VCaP (cell line): Measurements from ENCODE around the gene MCRIP1.
A peak's percentile ranks its signal among the peaks of the same experiment; 100 is the strongest.

Experiments used
- H3K27ac ChIP-seq: fragments of 450-650 bp; 2 replicates; pipeline ENCODE4 v1.5.1; 2017
- TF ChIP-seq, protein P1 (sequence below): fragments of 450-650 bp; conservative IDR thresholded peaks from 2 replicates; pipeline ENCODE4 v1.5.1; 2017; ENCODE audit warnings: mild to moderate bottlenecking, moderate library complexity

Gene MCRIP1

DNA sequence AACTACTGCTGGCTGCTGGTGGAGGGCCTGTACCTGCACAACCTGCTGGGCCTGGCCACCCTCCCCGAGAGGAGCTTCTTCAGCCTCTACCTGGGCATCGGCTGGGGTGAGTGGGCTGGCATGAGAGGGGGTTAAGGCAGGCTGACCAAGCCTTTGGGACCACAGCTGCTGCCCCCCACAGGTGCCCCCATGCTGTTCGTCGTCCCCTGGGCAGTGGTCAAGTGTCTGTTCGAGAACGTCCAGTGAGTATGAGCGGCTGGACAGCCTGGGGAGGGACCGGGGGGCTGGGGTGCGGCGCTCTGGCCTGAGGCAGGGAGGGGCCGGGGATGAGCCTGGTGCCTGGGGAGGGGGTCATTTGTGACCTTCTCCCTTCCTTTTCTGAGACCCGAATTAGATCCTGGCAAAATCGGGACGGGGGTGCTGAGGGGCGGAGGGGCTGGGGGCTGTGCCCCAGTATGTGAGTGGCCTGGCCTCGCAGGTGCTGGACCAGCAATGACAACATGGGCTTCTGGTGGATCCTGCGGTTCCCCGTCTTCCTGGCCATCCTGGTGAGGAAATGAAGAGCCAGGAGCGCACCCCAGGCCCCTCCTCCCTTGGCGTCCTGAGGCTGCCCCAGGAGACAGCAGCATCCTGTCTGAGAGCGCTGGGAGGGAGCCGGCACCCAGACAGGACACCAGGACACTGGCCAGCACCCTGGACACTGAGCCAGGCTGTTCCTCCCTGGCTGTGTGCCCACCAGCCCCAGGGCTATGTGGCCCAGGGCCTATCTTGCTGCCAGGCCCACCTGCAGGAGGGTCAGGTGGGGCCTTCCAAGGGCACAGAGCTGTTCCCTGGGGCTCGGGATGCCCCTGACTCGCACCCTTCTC, 21.2 kb downstream of the MCRIP1 start:
- H3K27ac ChIP-seq, result peak overlapping the region; percentile 26; the same call in 1 of the 2 replicates
- TF ChIP-seq, protein P1, sequence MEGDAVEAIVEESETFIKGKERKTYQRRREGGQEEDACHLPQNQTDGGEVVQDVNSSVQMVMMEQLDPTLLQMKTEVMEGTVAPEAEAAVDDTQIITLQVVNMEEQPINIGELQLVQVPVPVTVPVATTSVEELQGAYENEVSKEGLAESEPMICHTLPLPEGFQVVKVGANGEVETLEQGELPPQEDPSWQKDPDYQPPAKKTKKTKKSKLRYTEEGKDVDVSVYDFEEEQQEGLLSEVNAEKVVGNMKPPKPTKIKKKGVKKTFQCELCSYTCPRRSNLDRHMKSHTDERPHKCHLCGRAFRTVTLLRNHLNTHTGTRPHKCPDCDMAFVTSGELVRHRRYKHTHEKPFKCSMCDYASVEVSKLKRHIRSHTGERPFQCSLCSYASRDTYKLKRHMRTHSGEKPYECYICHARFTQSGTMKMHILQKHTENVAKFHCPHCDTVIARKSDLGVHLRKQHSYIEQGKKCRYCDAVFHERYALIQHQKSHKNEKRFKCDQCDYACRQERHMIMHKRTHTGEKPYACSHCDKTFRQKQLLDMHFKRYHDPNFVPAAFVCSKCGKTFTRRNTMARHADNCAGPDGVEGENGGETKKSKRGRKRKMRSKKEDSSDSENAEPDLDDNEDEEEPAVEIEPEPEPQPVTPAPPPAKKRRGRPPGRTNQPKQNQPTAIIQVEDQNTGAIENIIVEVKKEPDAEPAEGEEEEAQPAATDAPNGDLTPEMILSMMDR, result no peak

GRCh38 chr17:81810892-81811704, 22.0 kb downstream of the MCRIP1 start:
- H3K27ac ChIP-seq, result no peak overlapping the region
- TF ChIP-seq, protein P1, result no peak

DNA sequence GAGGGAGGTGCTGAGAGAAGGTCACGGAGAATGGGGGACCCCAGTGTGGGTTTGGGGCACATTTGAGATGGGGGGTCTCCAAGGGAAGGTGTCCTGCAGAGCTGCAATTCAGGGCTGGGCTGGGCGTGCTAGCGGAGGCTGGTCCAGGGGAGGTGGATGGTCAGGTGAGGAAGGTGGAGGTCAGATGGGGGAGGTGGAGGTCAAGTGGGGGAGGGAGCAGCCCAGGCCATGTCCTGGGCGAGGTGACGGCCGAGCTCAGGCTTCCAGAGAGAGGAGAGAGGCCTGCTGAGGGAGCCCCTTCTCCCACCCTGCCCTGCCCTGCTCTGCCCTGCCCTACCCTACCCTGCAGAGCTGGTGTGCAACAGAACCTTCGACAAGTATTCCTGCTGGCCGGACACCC, 22.6 kb downstream of the MCRIP1 start:
- TF ChIP-seq, protein P1, result no peak
- no peak overlapping the region for H3K27ac ChIP-seq

DNA sequence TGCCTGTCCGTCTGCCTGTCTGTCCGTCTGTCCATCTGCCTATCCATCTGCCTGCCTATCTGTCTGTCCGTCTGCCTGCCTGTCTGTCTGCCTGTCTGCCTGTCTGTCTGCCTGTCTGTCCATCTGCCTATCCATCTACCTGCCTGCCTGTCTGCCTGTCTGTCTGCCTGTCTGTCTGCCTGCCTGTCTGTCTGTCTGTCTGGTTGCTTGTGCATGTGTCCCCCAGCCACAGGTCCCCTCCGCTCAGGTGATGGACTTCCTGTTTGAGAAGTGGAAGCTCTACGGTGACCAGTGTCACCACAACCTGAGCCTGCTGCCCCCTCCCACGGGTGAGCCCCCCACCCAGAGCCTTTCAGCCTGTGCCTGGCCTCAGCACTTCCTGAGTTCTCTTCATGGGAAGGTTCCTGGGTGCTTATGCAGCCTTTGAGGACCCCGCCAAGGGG, 23.5 kb downstream of the MCRIP1 start:
- no peak overlapping the region for H3K27ac ChIP-seq
- TF ChIP-seq, protein P1, result no peak

DNA sequence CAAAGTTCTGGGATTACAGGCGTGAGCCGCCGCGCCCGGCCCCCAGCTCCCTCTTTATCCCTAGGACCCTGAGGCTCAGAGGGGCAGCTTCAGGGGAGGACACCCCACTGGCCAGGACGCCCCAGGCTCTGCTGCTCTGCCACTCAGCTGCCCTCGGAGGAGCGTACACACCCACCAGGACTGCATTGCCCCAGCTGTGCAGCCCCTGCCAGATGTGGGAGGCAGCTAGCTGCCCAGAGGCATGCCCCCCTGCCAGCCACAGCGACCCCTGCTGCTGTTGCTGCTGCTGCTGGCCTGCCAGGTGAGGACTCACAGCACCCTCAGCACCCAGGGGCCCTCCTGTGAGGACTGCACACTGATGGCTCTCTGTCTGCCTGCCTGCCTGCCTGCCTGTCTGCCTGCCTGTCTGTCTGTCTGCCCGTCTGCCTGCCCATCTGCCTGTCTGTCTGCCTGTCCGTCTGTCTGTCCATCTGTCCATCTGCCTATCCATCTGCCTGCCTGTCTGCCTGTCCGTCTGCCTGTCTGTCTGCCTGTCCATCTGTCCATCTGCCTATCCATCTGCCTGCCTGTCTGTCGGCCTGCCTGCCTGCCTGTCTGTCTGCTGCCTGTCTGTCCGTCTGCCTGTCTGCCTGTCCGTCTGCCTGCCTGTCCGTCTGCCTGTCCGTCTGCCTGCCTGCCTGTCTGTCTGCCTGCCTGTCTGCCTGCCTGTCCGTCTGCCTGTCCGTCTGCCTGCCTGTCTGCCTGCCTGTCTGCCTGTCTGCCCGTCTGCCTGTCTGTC, 24.1 kb downstream of the MCRIP1 start:
- H3K27ac ChIP-seq, result no peak overlapping the region
- TF ChIP-seq, protein P1, result peak; percentile 13; the same call in 1 of the 2 replicates

DNA sequence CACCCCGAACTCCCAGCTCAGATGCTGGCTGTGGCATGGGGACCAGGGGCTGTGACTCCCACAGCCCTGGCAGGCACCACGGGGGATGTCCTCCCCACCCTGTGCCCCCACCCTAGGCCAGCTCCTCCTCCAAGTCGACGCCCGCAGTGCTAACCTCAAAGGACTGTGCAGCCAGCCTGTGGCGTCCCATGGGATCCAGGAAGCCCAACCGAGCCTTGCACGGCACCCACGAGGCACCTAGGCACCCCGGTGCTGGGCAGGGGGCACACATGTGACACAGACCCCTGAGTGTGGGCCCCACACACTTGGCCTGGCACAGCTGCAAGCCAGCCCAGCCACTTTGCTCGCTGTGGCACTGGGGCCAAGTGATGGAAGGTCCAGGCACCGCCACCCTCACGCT, 25.3 kb downstream of the MCRIP1 start:
- TF ChIP-seq, protein P1, result no peak
- no peak overlapping the region for H3K27ac ChIP-seq
